CD4-positive, alpha-beta T cell treated with Interleukin-6 for 4 hours (primary cell): ENCODE results near the gene TBCK.

Source experiments
- DNase-seq: peaks from one replicate; pipeline ENCODE4 v3.0.0-alpha.2; 2020; ENCODE audit warnings: mixed read lengths

TBCK gene

DNA sequence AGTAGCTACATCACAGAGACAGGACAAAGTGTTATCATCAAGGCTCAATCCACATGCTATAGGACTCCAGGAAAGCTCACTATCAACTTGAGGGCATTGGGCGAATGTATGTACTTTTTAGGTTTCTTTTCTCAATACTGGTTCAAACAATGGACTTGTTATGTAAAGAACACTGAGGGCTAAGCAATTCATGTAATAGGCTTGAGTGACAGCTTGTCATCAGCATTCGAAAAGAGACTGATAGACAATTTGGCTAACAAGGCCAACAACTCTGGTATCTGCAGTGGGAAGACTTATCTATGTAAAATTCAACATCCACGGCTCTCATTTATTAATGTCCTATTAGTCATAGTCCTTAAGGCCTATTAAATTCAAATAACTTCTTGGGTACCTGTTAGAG, 279.7 kb downstream of the TBCK start:
- no peak for DNase-seq

DNA sequence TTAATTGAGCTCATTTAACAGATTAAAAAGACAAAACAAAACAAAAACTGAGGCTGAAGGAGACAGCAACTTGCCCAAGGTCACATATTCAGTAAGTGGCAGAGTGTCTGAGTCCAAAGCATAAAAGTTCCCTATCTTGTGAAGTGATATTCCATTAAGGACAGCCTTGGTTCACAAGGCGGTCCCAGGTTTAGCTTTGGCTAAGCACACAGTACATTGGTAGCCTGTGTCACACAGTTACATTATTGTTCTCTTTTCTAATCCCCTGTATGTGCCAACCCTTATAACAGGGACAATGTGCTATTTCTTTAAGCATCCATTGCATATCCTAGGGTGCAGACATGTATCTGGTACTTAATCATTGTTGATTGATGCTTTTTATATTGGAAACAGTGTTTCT, 280.8 kb downstream of the TBCK start:
- no peak for DNase-seq

GRCh38 chr4:106034751-106035150, 281.3 kb downstream of the TBCK start:
- DNase-seq: no peak

- DNase-seq: no peak
Observed at GRCh38 chr4:106034220-106034619, 281.8 kb downstream of the TBCK start.

- DNase-seq: no peak
Observed at GRCh38 chr4:106033469-106033868, 282.5 kb downstream of the TBCK start.

DNA sequence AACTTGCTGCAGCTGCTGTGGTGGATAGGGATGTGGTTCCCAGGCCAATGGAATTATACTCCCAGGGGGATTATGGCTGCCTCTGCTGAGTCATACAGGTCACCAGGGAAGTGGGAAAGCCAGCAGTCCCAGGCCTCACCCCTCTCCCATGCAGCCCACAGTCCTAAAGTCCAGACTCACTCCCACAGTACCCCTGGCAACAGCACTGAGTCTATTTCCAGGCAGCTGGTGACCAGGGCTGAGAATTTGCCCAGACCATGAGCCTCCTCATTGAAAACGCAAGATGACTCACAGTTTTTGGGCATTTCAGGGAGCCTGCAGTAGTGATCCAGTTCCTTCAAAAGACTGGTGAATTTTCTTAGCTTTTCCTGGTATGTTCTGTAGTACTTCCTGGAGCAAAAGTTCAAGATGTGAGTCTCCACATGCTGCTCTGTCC, 283.1 kb downstream of the TBCK start:
- no peak for DNase-seq

DNA sequence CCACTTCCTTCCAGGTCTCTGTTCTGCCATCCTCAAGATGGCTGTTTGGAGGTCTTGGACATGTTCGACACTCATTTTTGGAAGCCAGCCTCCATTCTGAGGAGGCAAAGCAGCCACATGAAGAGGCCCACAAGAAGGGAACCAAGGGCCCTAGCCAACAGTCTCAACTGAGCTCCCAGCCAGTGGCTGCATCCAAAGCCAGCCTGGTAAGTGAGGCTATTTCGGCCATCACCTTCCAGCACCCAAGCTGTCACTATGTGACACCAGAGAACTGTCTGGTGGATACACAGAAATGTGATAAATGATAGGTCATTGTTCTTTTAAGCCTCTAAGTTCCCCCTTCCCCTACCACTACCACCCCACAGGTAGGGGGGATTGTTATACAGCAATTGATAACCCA, 293.6 kb downstream of the TBCK start:
- no peak for DNase-seq

DNA sequence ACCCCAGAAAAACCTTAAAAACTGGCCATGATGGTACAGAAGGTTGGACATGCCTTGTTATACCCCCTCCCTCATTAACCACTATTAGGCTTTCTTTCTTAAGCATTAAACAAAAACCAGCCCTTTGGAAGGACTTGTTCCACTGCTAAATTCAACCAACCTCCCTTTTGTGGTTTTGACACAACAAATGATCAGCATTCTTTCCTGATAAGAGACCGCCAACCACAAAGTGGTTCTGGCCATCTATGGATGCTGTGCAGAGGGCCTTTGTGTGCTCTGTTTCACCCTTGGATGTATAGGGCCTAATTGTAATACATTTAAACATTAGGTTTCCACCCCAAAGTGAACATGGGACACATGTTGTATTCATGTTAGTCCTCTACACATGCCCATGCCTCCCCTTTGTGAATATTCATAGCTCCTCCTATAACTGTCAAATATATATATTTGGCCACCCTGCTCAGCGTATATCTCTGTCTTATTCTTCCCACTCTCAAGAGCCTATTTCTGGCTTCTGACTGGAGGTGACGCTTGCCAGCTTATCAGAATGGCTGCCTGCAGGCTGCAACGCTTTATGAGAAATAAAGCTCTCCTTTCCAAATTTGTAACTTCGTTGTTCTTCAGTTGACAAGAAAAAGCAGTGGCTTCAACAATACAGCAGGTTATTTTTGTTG, 294.1 kb downstream of the TBCK start:
- DNase-seq: no peak

DNA sequence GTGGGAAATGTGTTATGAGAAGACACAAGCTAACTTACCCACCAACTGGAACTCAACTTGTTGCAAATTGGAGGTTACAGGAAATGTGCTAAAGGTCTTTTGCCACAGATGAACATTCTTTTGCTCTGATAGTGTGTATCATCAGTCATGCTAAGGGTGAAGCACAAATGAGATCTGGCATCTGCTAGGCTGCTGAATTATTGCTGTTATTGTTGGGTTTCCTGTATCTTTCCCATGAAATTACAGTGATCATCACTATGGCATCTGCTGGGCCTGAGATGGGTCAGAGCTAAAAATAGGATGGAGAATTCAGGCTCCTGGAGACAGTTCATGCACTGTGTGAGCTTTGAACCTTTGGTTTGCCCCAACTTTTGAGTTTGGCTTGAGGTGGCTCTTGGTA, 296.2 kb downstream of the TBCK start:
- DNase-seq: no peak

DNA sequence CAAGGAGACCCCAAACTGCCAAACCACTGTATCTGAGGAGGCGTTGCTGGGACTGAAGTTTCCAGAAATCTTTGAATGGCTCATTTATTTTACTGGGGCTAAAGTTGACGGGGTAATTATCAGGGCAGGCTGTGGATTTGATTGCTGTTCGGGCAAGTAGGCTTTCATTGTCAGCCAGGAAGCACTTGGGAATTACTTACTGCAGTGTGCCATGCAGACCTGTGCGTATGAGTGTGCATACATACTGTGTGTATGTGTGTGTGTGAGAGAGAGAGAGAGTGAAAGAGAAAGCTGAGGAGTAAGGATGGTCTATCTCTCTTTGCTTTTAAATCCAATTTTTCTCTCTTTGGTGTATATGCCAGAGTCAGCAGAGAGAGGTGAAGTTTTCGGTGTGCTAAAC, 298.0 kb downstream of the TBCK start:
- no peak for DNase-seq

- no peak for DNase-seq
Observed at GRCh38 chr4:106011387-106011786, 304.6 kb downstream of the TBCK start.

GRCh38 chr4:106010761-106011160, 305.2 kb downstream of the TBCK start:
- DNase-seq: no peak

- no peak for DNase-seq
Observed at GRCh38 chr4:106002994-106003393, 313.0 kb downstream of the TBCK start.

DNA sequence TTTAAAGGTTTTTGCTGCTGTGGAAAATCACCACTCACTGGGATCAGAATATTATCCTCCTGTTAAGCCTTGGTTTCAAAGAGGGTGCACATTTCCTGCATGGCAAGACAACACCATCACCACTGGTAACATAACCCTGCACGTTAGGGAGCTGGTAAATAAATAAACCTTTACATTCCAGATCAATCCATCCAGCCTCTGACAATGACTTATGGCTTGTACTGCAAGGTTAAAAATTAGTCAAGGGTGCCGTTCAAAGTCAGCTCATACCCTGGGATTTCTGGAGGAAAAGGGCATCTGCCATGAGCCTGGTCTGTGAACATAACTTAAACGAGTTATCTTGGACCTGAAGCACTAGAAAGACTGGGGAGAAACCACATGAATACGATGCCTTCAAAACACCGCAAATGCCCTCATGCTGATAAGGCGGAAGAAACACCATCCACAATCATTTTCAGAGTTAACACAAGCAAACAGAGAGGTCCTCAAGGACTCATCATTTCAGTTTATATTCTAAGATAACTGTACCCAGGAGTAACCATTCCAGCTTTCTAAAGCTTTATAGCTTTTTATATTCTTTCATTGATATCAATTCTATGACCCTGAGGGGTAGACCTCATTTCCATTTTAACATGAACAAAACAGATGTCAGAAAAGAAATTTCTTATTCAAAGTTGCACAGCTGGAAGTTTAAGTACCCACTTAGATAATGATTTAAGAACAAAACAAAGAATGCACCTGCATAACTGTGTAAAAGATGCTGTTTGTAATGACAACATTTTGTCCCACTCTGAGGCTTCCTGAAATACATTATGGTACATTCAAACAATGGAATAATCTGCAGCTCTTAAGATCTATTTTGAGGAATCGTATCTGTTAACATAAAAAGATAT, 317.6 kb downstream of the TBCK start:
- no peak for DNase-seq

- DNase-seq: no peak
Observed at GRCh38 chr4:105996845-105997244, 319.2 kb downstream of the TBCK start.

DNA sequence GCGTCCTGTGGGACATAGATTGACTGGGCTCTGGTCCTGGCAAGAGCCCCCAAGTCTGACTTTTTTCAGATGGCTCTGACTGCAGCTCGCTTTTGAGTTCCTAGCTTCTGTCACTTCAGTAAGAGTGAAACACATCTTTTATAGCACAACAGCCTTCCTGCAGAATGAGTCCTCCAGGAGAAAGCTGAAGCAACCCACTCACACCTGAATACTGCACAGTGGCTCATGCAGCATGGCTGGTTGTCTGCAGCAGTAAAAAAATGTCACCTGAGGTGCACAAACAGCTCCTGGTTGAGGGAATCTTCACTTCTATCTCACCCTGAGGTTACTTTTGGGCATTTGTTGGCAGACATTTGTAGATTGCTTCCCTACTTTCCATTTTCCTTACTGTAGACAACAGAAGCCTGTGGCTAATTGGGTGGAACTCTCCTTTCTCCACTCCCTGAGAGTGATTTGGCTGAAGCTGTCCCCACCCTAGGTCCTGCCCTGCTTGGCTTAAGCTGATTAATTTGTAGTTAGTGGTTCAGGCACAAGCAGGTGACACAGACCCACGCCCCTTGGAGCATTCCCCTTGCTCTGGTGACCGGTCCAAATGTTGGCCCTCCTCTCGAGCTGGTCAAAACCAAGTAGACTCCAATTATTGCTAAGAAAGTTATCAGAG, 321.0 kb downstream of the TBCK start:
- no peak for DNase-seq

DNA sequence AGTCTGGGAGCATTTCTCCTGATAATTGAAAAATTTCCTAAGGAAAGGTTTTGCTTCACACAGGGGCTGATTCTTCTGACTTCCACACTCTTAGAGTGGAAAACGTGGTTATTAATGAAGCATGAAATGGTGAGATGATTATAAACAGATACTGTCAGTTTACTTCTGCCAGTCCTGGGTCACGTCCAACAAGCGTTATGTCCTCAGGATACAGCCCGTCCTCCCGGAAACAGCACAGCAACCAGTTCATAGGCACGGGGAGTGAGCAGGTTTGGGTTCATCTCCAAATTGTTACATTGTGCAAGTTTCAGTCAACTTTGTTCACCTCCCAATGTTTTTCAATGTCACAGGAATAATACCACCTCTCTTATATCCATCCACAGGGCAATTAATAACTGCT, 321.9 kb downstream of the TBCK start:
- no peak for DNase-seq

DNA sequence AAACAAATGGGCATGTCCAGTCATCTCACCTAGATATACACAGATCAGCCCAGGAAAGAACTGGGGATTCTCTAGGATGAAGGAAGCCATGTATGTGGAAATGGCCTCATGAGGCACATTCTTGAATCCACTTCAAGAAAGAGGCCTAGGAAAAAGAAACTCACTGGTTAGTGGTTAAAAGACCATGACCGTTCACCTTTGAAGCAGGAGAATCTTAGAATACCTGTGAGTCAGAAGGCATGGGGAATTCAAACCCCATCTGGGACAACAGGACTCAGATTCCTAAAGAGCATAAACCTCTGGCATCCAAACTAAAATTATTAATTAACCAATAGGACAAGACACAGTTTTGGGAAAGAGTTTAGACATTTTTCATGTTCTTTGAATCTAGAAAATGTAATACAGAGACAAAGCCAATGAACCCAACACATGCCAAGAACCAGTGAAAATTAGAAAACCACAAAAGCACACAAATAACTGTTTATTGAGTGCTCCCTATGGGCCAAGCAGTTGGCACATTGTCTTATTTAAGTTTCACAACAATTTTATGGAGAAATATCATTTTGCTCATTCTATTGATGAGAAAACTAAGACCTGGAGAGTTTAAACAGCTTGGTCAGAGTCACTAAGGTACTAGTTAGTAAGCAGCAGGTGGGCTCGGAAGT, 323.2 kb downstream of the TBCK start:
- DNase-seq: no peak

DNA sequence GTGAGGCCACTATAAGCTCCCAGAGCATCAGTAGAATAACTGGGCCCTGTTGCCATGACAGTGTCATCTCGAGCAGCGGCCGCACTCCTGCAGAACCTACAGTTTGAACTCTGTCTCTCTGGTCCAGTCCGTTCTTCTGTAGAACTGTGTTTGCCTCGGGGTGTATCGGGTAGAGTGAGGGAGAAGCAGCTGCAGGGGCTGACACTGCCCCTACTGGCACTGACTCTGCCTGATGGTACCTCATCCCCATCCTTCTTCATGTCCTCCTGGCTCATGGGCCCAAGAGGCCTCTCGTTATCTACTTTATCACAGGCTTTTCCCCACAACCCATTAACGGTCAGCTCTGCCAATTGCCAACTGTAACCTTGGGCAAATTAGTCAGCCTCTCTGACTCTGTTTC, 324.3 kb downstream of the TBCK start:
- DNase-seq: no peak
